ENCODE results near the gene TCEA2. TPM values are rescaled to one million over a fixed set of nuclear protein-coding genes. Genes with fewer than 3 reads are reported as not detected.

Gene TCEA2
- total RNA-seq, 4 donors from 2014 or later: 5.6 to 94.3 (median 14.8) TPM

GRCh38 chr20:64027981-64028685, 34.9 kb upstream of the TCEA2 start:
- WGBS, 2 donors (ENCODE audit: low coverage in 1 of 2): 80 to 86% methylated on average over 1 to 24 of the region's 24 CpGs
- Histone ChIP-seq H3K27ac (peak overlapping the region in 1 of 4 donors; percentile 40), H3K9me3 (no peaks in the 10 kb centered on the region), H3K4me3 (no peak overlapping the region), H3K36me3 (peaks cover 0 to 66% (median 24%) of the 10 kb centered on the region in 4 donors), H3K27me3 (no peaks in the 10 kb centered on the region), H3K4me1 (peaks cover 13 to 25% (median 16%) of the 10 kb centered on the region in 4 donors)
- TF ChIP-seq POLR2A (IDR thresholded peaks at IDR 0.05) (no peak), POLR2AphosphoS5 (IDR thresholded peaks at IDR 0.05) (peak; percentile 56 to 90 (median 63))
- intact Hi-C loops (cut with DNase I; ENCODE audit: low total_unique reads): no loop called here
- DNase-seq: peak; percentile 33
- in situ Hi-C loops (cut with MboI; ENCODE audit: low pct_ligation_motif_present in 1 of 4, low pct_unique_long_range_greater_than_20kb in 1 of 4, low sequenced_read_pairs in 3 of 4): no loop called here

DNA sequence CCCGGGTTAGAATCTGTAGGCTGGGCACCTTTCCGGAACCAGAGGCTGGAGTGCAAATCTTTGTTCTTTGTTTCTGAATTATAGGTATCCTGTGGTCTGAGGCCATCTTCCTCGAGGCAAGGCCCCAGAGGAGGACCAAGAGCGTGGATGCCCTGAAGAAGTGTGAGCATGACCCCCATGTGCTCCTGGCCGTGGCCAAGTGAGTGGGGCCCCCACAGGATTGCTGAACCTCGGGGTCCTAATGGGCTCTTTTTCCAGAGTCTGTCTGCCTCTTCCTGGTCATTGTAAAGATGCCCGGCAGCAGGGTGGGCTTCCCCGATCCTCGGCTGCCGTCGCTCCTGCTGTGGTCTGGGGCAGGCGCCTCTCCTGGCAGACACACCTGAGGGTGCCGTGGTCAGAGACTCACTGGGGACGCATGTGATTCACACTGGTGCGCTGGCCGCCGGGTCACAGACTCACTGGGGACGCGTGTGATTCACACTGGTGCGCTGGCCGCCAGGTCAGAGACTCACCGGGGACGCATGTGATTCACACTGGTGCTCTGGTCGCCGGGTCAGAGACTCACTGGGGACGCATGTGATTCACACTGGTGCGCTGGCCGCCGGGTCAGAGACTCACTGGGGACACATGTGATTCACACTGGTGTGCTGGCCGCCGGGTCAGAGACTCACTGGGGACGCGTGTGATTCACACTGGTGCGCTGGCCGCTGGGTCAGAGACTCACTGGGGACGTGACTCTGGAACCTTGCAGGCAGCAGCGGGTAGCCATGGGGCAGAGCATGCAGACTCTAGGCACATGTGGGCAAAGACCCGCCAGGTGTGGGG, 33.5 kb upstream of the TCEA2 start:
- intact Hi-C loops (cut with DNase I; ENCODE audit: low total_unique reads) (no loop called here), in situ Hi-C loops (cut with MboI; ENCODE audit: low pct_ligation_motif_present in 1 of 4, low pct_unique_long_range_greater_than_20kb in 1 of 4, low sequenced_read_pairs in 3 of 4) (no loop called here)
- TF ChIP-seq EP300 (IDR thresholded peaks at IDR 0.05; ENCODE audit: low read depth) (no peak), POLR2AphosphoS5 (IDR thresholded peaks at IDR 0.05) (no peak), POLR2A (IDR thresholded peaks at IDR 0.05) (no peak)
- TF ChIP-seq, protein P1, sequence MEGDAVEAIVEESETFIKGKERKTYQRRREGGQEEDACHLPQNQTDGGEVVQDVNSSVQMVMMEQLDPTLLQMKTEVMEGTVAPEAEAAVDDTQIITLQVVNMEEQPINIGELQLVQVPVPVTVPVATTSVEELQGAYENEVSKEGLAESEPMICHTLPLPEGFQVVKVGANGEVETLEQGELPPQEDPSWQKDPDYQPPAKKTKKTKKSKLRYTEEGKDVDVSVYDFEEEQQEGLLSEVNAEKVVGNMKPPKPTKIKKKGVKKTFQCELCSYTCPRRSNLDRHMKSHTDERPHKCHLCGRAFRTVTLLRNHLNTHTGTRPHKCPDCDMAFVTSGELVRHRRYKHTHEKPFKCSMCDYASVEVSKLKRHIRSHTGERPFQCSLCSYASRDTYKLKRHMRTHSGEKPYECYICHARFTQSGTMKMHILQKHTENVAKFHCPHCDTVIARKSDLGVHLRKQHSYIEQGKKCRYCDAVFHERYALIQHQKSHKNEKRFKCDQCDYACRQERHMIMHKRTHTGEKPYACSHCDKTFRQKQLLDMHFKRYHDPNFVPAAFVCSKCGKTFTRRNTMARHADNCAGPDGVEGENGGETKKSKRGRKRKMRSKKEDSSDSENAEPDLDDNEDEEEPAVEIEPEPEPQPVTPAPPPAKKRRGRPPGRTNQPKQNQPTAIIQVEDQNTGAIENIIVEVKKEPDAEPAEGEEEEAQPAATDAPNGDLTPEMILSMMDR (IDR thresholded peaks at IDR 0.05): no peak
- no peaks in the 10 kb centered on the region for H3K27me3 ChIP-seq
- peaks cover 0 to 74% (median 28%) of the 10 kb centered on the region in 4 donors for H3K36me3 ChIP-seq
- no peak overlapping the region for H3K27ac ChIP-seq
- peaks cover 3 to 14% (median 8%) of the 10 kb centered on the region in 4 donors for H3K4me1 ChIP-seq
- H3K4me3 ChIP-seq: no peak overlapping the region
- 94% methylated on average over 31 of the region's 38 CpGs; no CpG with 5 or more reads in 1 of the 2 donors for WGBS, 2 donors (ENCODE audit: low coverage in 1 of 2)
- H3K9me3 ChIP-seq: no peaks in the 10 kb centered on the region
- no peak for DNase-seq

- H3K27ac ChIP-seq: no peak overlapping the region
- in situ Hi-C loops (cut with MboI; ENCODE audit: low pct_ligation_motif_present in 1 of 4, low pct_unique_long_range_greater_than_20kb in 1 of 4, low sequenced_read_pairs in 3 of 4) (no loop called here), intact Hi-C loops (cut with DNase I; ENCODE audit: low total_unique reads) (no loop called here)
- peak; percentile 49 for DNase-seq
- no peaks in the 10 kb centered on the region for H3K9me3 ChIP-seq
- H3K36me3 ChIP-seq: peaks cover 0 to 64% (median 26%) of the 10 kb centered on the region in 4 donors
- peaks cover 2% of the 10 kb centered on the region for H3K27me3 ChIP-seq
- no peak overlapping the region for H3K4me3 ChIP-seq
- H3K4me1 ChIP-seq: peaks cover 0 to 11% (median 4%) of the 10 kb centered on the region in 4 donors
- 40 to 58% methylated on average over 4 to 20 of the region's 20 CpGs for WGBS, 2 donors (ENCODE audit: low coverage in 1 of 2)
- peak in 2 of 3 donors; percentile 17 to 48 for TF ChIP-seq POLR2AphosphoS5 (IDR thresholded peaks at IDR 0.05)
- TF ChIP-seq POLR2A (IDR thresholded peaks at IDR 0.05): no peak
- TF ChIP-seq, protein P1 (IDR thresholded peaks at IDR 0.05): no peak
- no peak for TF ChIP-seq EP300 (IDR thresholded peaks at IDR 0.05; ENCODE audit: low read depth)
Measured at GRCh38 chr20:64030371-64031134, 32.4 kb upstream of the TCEA2 start.

DNA sequence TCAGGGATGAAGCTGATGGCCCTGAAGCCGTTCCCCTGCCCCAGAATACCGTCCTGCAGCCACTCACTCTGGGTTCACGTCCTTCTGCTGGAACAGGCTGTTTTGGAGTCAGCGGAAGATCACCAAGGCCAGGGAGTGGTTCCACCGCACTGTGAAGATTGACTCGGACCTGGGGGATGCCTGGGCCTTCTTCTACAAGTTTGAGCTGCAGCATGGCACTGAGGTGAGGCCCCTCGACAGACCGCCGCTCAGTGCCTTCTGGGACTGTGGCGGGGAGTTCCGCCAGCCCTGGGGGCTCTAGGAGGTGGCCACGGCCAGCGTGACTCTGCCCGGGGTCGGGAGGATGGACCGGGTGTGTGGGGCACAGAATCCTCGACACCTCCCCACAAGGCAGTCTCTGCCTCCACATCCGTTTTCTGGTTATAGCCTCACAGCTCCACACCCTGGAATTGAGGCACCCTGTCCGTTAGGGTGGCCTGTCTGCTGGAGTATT, 31.1 kb upstream of the TCEA2 start:
- H3K36me3 ChIP-seq: peaks cover 0 to 53% (median 21%) of the 10 kb centered on the region in 4 donors
- H3K27me3 ChIP-seq: peaks cover 15% of the 10 kb centered on the region
- intact Hi-C loops (cut with DNase I; ENCODE audit: low total_unique reads) (no loop called here), in situ Hi-C loops (cut with MboI; ENCODE audit: low pct_ligation_motif_present in 1 of 4, low pct_unique_long_range_greater_than_20kb in 1 of 4, low sequenced_read_pairs in 3 of 4) (no loop called here)
- no peak overlapping the region for H3K4me3 ChIP-seq
- 94% methylated on average over 19 of the region's 19 CpGs; no CpG with 5 or more reads in 1 of the 2 donors for WGBS, 2 donors (ENCODE audit: low coverage in 1 of 2)
- H3K27ac ChIP-seq: no peak overlapping the region
- H3K9me3 ChIP-seq: no peaks in the 10 kb centered on the region
- DNase-seq: no peak
- TF ChIP-seq POLR2AphosphoS5 (IDR thresholded peaks at IDR 0.05) (no peak), EP300 (IDR thresholded peaks at IDR 0.05; ENCODE audit: low read depth) (no peak), POLR2A (IDR thresholded peaks at IDR 0.05) (no peak)
- TF ChIP-seq, protein P1 (IDR thresholded peaks at IDR 0.05): no peak
- H3K4me1 ChIP-seq: peaks cover 0 to 11% (median 4%) of the 10 kb centered on the region in 4 donors
